ENCODE measurements around the gene MTCP1. TPM values are rescaled to one million over a fixed set of nuclear protein-coding genes. Genes with fewer than 3 reads are reported as not detected.

MTCP1 gene
- polyA plus RNA-seq, 3 donors = 1.3 to 23.3 (median 14.8) TPM

GRCh38 chrX:155028129-155028528, 42.8 kb downstream of the MTCP1 start:
- peak overlapping the region in 2 of 3 experiments; percentile 80 to 85 for H3K4me3 ChIP-seq (replicated peaks in 1 of 3; ENCODE audit: low read depth in 2 of 3, low read length in 3 of 3)
- peak overlapping the region; percentile 75 for H3K4me2 ChIP-seq (replicated peaks; ENCODE audit: extremely low read depth, low read length, poor library complexity, severe bottlenecking)
- TF ChIP-seq CTCF (IDR thresholded peaks at IDR 0.05) = no peak
- peak overlapping the region in 1 of 2 donors; percentile 94 for H3K27ac ChIP-seq (ENCODE audit: low read depth in 1 of 2, low read length in 2 of 2)
- peaks cover 39% of the 10 kb centered on the region for H3K79me2 ChIP-seq (ENCODE audit: insufficient read depth, low read length)
- no peak overlapping the region for H2AFZ ChIP-seq (ENCODE audit: insufficient read depth, low read depth, low read length, poor library complexity, severe bottlenecking)
- no peak overlapping the region for H3K9ac ChIP-seq (ENCODE audit: insufficient read depth, low read length, poor library complexity, severe bottlenecking)
- no peak for DNase-seq
- H3K4me1 Mint-ChIP-seq = peaks cover 8% of the 10 kb centered on the region
- H3K9me3 Mint-ChIP-seq = peaks cover 0 to 13% (median 0%) of the 10 kb centered on the region in 7 donors
- H4K20me1 ChIP-seq (ENCODE audit: insufficient read depth, low read length) = no peaks in the 10 kb centered on the region
- H3K4me1 ChIP-seq (ENCODE audit: control insufficient read depth in 1 of 2, insufficient read depth in 2 of 2, low read length in 2 of 2) = peaks cover 5 to 6% of the 10 kb centered on the region in 2 donors
- H3K27me3 ChIP-seq (ENCODE audit: control insufficient read depth in 2 of 2, insufficient read depth in 2 of 2, low read length in 2 of 2) = no peaks in the 10 kb centered on the region
- WGBS (ENCODE audit: insufficient coverage) = no CpG with 5 or more reads among the region's 3 CpGs
- H3K27ac Mint-ChIP-seq = peak overlapping the region in 4 of 7 donors; percentile 82 to 97 (median 95)
- intact Hi-C loops (cut with micrococcal nuclease) = loop anchor here (5.0 kb wide), 1 partner anchor 44 kb away; the partner anchor contains the start of genes BRCC3 (in 2 of the 2), CMC4 (in 2 of the 2) and MTCP1 (in 2 of the 2)
- peaks cover 4 to 5% of the 10 kb centered on the region in 2 donors for H3K36me3 Mint-ChIP-seq
- peak overlapping the region; percentile 76 to 82 for H3K4me3 Mint-ChIP-seq
- no peaks in the 10 kb centered on the region for H3K36me3 ChIP-seq (replicated peaks in 1 of 2; ENCODE audit: control insufficient read depth in 1 of 2, insufficient read depth in 2 of 2, low read length in 2 of 2)
- H3K9me3 ChIP-seq (replicated peaks in 1 of 2; ENCODE audit: control insufficient read depth in 1 of 2, insufficient read depth in 1 of 2, low read length in 2 of 2) = no peaks in the 10 kb centered on the region
- H3K27me3 Mint-ChIP-seq (ENCODE audit: low read depth in 3 of 3) = peaks cover 0 to 2% (median 0%) of the 10 kb centered on the region in 3 donors

GRCh38 chrX:155027509-155028066, 43.3 kb downstream of the MTCP1 start:
- peaks cover 0 to 10% (median 0%) of the 10 kb centered on the region in 7 donors for H3K9me3 Mint-ChIP-seq
- peak overlapping the region; percentile 76 to 82 for H3K4me3 Mint-ChIP-seq
- Histone ChIP-seq H3K79me2 (ENCODE audit: insufficient read depth, low read length) (peaks cover 39% of the 10 kb centered on the region), H3K4me2 (replicated peaks; ENCODE audit: extremely low read depth, low read length, poor library complexity, severe bottlenecking) (peak overlapping the region; percentile 75), H3K27ac (ENCODE audit: low read depth in 1 of 2, low read length in 2 of 2) (peak overlapping the region; percentile 94 to 96), H4K20me1 (ENCODE audit: insufficient read depth, low read length) (no peaks in the 10 kb centered on the region), H3K4me3 (replicated peaks in 1 of 3; ENCODE audit: low read depth in 2 of 3, low read length in 3 of 3) (peak overlapping the region; percentile 58 to 85 (median 80)), H2AFZ (ENCODE audit: insufficient read depth, low read depth, low read length, poor library complexity, severe bottlenecking) (peak overlapping the region; percentile 61), H3K9me3 (replicated peaks in 1 of 2; ENCODE audit: control insufficient read depth in 1 of 2, insufficient read depth in 1 of 2, low read length in 2 of 2) (no peaks in the 10 kb centered on the region), H3K36me3 (replicated peaks in 1 of 2; ENCODE audit: control insufficient read depth in 1 of 2, insufficient read depth in 2 of 2, low read length in 2 of 2) (no peaks in the 10 kb centered on the region), H3K9ac (ENCODE audit: insufficient read depth, low read length, poor library complexity, severe bottlenecking) (peak overlapping the region; percentile 87), H3K27me3 (ENCODE audit: control insufficient read depth in 2 of 2, insufficient read depth in 2 of 2, low read length in 2 of 2) (peaks cover 0 to 2% of the 10 kb centered on the region in 2 donors), H3K4me1 (ENCODE audit: control insufficient read depth in 1 of 2, insufficient read depth in 2 of 2, low read length in 2 of 2) (peaks cover 5 to 6% of the 10 kb centered on the region in 2 donors)
- H3K4me1 Mint-ChIP-seq = peaks cover 8% of the 10 kb centered on the region
- no CpG with 5 or more reads among the region's 14 CpGs for WGBS (ENCODE audit: insufficient coverage)
- DNase-seq = peak; percentile 57 to 66 (median 63)
- H3K27ac Mint-ChIP-seq = peak overlapping the region; percentile 95 to 97 (median 96)
- no peak for TF ChIP-seq CTCF (IDR thresholded peaks at IDR 0.05)
- H3K27me3 Mint-ChIP-seq (ENCODE audit: low read depth in 3 of 3) = peaks cover 0 to 3% (median 0%) of the 10 kb centered on the region in 3 donors
- peaks cover 4 to 5% of the 10 kb centered on the region in 2 donors for H3K36me3 Mint-ChIP-seq
- intact Hi-C loops (cut with micrococcal nuclease) = loop anchor here (5.0 kb wide), 1 partner anchor 45 kb away; the partner anchor contains the start of genes BRCC3 (in 2 of the 2), CMC4 (in 2 of the 2) and MTCP1 (in 2 of the 2)
